SU-DHL-6 (cell line): ENCODE measurements around the gene LIX1.

Experiments
- H2AFZ ChIP-seq: fragments of 200-600 bp; sonication (generic); 2 replicates; pipeline ENCODE4 v1.6.1; 2014; ENCODE audit warnings: low read depth, mild to moderate bottlenecking, moderate library complexity, mixed read lengths, antibody characterized with exemption, low read length; ENCODE audit not compliant: severe bottlenecking
- H3F3A ChIP-seq: fragments of 200-600 bp; shearing (Covaris generic); 2 replicates; pipeline ENCODE4 v1.6.0; 2016; ENCODE audit warnings: antibody characterized with exemption, mild to moderate bottlenecking; ENCODE audit not compliant: insufficient read depth
- H3K27ac ChIP-seq: fragments of 200-600 bp; sonication (generic); 2 replicates; pipeline ENCODE4 v1.5.1; 2016; ENCODE audit warnings: low read depth, mild to moderate bottlenecking, low read length, moderate library complexity, mixed read lengths
- H3K27me3 ChIP-seq: fragments of 200-600 bp; sonication (generic), shearing (Covaris generic); 2 replicates; pipeline ENCODE4 v1.6.0; 2014; ENCODE audit warnings: mild to moderate bottlenecking, low read length
- H3K36me3 ChIP-seq: fragments of 200-600 bp; sonication (generic); 2 replicates; pipeline ENCODE4 v1.6.1; 2014; ENCODE audit warnings: mild to moderate bottlenecking, low read length, mixed read lengths
- H3K4me2 ChIP-seq: fragments of 300-600, 200-600 bp; shearing (Covaris generic), sonication (generic); 2 replicates; pipeline ENCODE4 v1.6.0; 2014; ENCODE audit warnings: low read length, low read depth, mild to moderate bottlenecking; ENCODE audit not compliant: poor library complexity, severe bottlenecking
- H3K4me3 ChIP-seq: fragments of 200-600 bp; sonication (generic); 2 replicates; pipeline ENCODE4 v1.5.1; 2014; ENCODE audit warnings: antibody characterized with exemption, low read length, mild to moderate bottlenecking, mixed read lengths; ENCODE audit not compliant: insufficient read depth, poor library complexity, severe bottlenecking
- H3K79me2 ChIP-seq: fragments of 200-600 bp; sonication (generic); 2 replicates; pipeline ENCODE4 v1.6.1; 2014; ENCODE audit warnings: mild to moderate bottlenecking, low read length, moderate library complexity; ENCODE audit not compliant: insufficient read depth
- H3K9ac ChIP-seq: fragments of 200-600 bp; sonication (generic); 2 replicates; pipeline ENCODE4 v1.7.0; 2014; ENCODE audit warnings: mild to moderate bottlenecking, low read length
- H3K9me2 ChIP-seq: fragments of 200-600 bp; sonication (generic); replicated peaks from 2 replicates; pipeline ENCODE4 v1.6.1; 2014; ENCODE audit warnings: low read length; ENCODE audit not compliant: insufficient read depth
- H3K9me3 ChIP-seq: fragments of 200-600 bp; sonication (generic); 2 replicates; pipeline ENCODE4 v1.6.1; 2014; ENCODE audit warnings: low read length, mixed read lengths; ENCODE audit not compliant: insufficient read depth
- H4K20me1 ChIP-seq: fragments of 200-600 bp; sonication (generic); 2 replicates; pipeline ENCODE4 v1.6.1; 2014; ENCODE audit warnings: low read depth, mild to moderate bottlenecking, antibody characterized with exemption, low read length, moderate library complexity, mixed read lengths
- EZH2phosphoT487 ChIP-seq: fragments of 200-600 bp; sonication (generic), shearing (Covaris generic); conservative IDR thresholded peaks from 2 replicates; pipeline ENCODE4 v1.6.1; 2018; ENCODE audit warnings: mild to moderate bottlenecking, antibody characterized with exemption, low read length, moderate library complexity, mixed read lengths
- TF ChIP-seq, protein P1 (sequence below): fragments of 200-600 bp; sonication (generic); IDR thresholded peaks from one replicate; pipeline ENCODE4 v1.5.1; 2017; ENCODE audit warnings: antibody characterized with exemption, mild to moderate bottlenecking, low read length, moderate library complexity; ENCODE audit not compliant: insufficient read depth, poor library complexity, severe bottlenecking

The LIX1 gene

DNA sequence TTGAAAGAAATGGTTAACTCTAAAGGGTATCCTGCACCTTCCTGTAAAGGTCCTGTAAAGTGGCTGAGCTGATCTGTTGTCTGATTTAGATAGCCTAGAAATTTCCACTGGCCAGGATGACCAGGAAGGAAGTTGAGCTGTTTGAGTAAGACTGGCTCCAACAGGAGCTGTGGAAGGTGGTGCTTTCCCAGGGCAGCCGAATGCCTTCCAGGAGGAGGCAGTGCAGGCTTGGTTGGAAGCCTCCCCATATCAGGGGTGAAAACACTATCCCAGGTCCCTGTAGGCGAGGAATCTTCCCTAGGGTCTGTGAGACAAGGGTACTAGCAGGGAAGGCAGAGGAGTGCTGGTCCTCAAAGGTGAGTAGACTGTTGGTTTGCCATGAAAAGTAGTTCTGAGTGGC, 98.4 kb downstream of the LIX1 start:
- no peaks in the 10 kb centered on the region for H3K79me2 ChIP-seq
- no peaks in the 10 kb centered on the region for H4K20me1 ChIP-seq
- TF ChIP-seq EZH2phosphoT487, result no peak
- TF ChIP-seq, protein P1, sequence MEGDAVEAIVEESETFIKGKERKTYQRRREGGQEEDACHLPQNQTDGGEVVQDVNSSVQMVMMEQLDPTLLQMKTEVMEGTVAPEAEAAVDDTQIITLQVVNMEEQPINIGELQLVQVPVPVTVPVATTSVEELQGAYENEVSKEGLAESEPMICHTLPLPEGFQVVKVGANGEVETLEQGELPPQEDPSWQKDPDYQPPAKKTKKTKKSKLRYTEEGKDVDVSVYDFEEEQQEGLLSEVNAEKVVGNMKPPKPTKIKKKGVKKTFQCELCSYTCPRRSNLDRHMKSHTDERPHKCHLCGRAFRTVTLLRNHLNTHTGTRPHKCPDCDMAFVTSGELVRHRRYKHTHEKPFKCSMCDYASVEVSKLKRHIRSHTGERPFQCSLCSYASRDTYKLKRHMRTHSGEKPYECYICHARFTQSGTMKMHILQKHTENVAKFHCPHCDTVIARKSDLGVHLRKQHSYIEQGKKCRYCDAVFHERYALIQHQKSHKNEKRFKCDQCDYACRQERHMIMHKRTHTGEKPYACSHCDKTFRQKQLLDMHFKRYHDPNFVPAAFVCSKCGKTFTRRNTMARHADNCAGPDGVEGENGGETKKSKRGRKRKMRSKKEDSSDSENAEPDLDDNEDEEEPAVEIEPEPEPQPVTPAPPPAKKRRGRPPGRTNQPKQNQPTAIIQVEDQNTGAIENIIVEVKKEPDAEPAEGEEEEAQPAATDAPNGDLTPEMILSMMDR, result no peak
- no peaks in the 10 kb centered on the region for H3K9me2 ChIP-seq
- no peak overlapping the region for H2AFZ ChIP-seq
- no peak overlapping the region for H3K4me2 ChIP-seq
- no peak overlapping the region for H3K9ac ChIP-seq
- no peaks in the 10 kb centered on the region for H3K9me3 ChIP-seq
- H3F3A ChIP-seq, result peaks cover 16% of the 10 kb centered on the region
- no peaks in the 10 kb centered on the region for H3K27me3 ChIP-seq
- no peak overlapping the region for H3K27ac ChIP-seq
- H3K4me3 ChIP-seq, result no peak overlapping the region
- H3K36me3 ChIP-seq, result no peaks in the 10 kb centered on the region

DNA sequence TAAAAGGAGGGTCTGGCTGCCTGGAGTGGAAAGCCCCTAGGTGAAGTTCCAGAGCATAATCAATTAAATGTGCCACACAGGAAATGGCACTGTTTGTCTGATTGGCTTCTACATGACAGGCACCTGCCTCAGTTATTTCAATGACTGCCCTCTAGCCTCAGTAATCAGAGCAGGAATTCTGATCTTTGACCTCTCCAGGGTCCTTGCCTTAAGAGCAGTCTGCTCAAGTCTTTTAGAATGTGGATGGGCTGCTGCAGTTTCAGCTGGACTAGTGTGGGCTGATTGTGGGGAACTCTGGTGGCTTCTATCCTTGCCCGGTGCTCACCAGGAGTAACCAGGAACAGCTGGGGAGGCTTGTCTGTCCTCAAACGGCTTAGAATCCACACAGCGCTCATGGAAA, 98.9 kb downstream of the LIX1 start:
- H3K9me3 ChIP-seq, result no peaks in the 10 kb centered on the region
- no peak overlapping the region for H3K4me2 ChIP-seq
- H3K9ac ChIP-seq, result no peak overlapping the region
- no peak overlapping the region for H3K4me3 ChIP-seq
- no peaks in the 10 kb centered on the region for H3K9me2 ChIP-seq
- no peaks in the 10 kb centered on the region for H3K36me3 ChIP-seq
- H3F3A ChIP-seq, result peaks cover 22% of the 10 kb centered on the region
- TF ChIP-seq EZH2phosphoT487, result no peak
- TF ChIP-seq, protein P1, result no peak
- no peaks in the 10 kb centered on the region for H3K79me2 ChIP-seq
- no peaks in the 10 kb centered on the region for H3K27me3 ChIP-seq
- no peaks in the 10 kb centered on the region for H4K20me1 ChIP-seq
- H2AFZ ChIP-seq, result no peak overlapping the region
- no peak overlapping the region for H3K27ac ChIP-seq

DNA sequence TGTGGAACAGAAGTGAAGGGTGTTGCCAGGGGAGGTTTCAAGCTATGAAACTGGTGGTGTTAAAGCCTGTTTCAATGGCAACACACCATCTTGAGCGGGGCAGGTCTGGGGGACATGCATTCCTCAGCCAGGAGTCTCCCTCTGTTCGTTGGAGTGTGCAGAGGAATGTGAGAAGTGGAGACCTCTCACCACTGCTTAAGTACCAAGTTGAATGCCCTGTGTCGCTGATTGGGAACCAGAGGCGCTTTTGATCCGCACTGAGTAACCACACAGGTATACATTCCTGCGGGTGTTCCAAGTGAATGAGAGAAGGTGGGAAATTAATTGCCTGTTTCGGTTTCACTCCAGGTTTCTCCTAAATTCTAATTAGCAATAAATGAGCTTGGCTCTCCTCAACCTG, 99.4 kb downstream of the LIX1 start:
- Histone ChIP-seq H4K20me1 (no peaks in the 10 kb centered on the region), H3K36me3 (no peaks in the 10 kb centered on the region), H3K27ac (no peak overlapping the region), H3K27me3 (no peaks in the 10 kb centered on the region), H3K4me2 (no peak overlapping the region), H3K9ac (no peak overlapping the region), H2AFZ (no peak overlapping the region), H3K79me2 (no peaks in the 10 kb centered on the region), H3K9me3 (no peaks in the 10 kb centered on the region), H3K9me2 (no peaks in the 10 kb centered on the region), H3F3A (peaks cover 27% of the 10 kb centered on the region), H3K4me3 (no peak overlapping the region)
- TF ChIP-seq, protein P1, result no peak
- TF ChIP-seq EZH2phosphoT487, result no peak
